IPS-18a (cell line): ENCODE data around the gene NEU2.

Experiments used
- H3K27ac ChIP-seq: one replicate; pipeline ENCODE4 v1.5.1; 2013; ENCODE audit warnings: low read length
- H3K27me3 ChIP-seq: one replicate; pipeline ENCODE4 v1.6.1; 2013; ENCODE audit warnings: mild to moderate bottlenecking, low read length; ENCODE audit not compliant: control insufficient read depth, insufficient read depth
- H3K36me3 ChIP-seq: one replicate; pipeline ENCODE4 v1.6.1; 2013; ENCODE audit warnings: low read depth, low read length; ENCODE audit not compliant: control insufficient read depth
- H3K4me1 ChIP-seq: one replicate; pipeline ENCODE4 v1.6.1; 2013; ENCODE audit warnings: low read depth, low read length; ENCODE audit not compliant: control insufficient read depth
- H3K4me3 ChIP-seq: one replicate; pipeline ENCODE4 v1.5.1; 2013; ENCODE audit warnings: low read length
- H3K9ac ChIP-seq: one replicate; pipeline ENCODE4 v1.6.1; 2013; ENCODE audit warnings: mild to moderate bottlenecking, low read length, moderate library complexity
- H3K9me3 ChIP-seq: one replicate; pipeline ENCODE4 v1.6.1; 2013; ENCODE audit warnings: low read depth, low read length; ENCODE audit not compliant: control insufficient read depth

NEU2 gene

GRCh38 chr2:233075141-233075965, 42.9 kb downstream of the NEU2 start:
- no peak overlapping the region for H3K9ac ChIP-seq
- no peaks in the 10 kb centered on the region for H3K27me3 ChIP-seq
- no peak overlapping the region for H3K4me3 ChIP-seq
- H3K4me1 ChIP-seq, result peaks cover 11% of the 10 kb centered on the region
- no peak overlapping the region for H3K27ac ChIP-seq
- no peaks in the 10 kb centered on the region for H3K36me3 ChIP-seq
- H3K9me3 ChIP-seq, result no peaks in the 10 kb centered on the region

GRCh38 chr2:233075966-233076339, 43.5 kb downstream of the NEU2 start:
- peaks cover 11% of the 10 kb centered on the region for H3K4me1 ChIP-seq
- no peaks in the 10 kb centered on the region for H3K36me3 ChIP-seq
- no peak overlapping the region for H3K4me3 ChIP-seq
- no peak overlapping the region for H3K27ac ChIP-seq
- H3K9ac ChIP-seq, result no peak overlapping the region
- H3K9me3 ChIP-seq, result no peaks in the 10 kb centered on the region
- no peaks in the 10 kb centered on the region for H3K27me3 ChIP-seq

- Histone ChIP-seq H3K27ac (no peak overlapping the region), H3K4me1 (peaks cover 11% of the 10 kb centered on the region), H3K9ac (no peak overlapping the region), H3K9me3 (no peaks in the 10 kb centered on the region), H3K36me3 (no peaks in the 10 kb centered on the region), H3K27me3 (no peaks in the 10 kb centered on the region), H3K4me3 (no peak overlapping the region)
These were observed 44.3 kb downstream of the NEU2 start for GRCh38 chr2:233076749-233077148.

- Histone ChIP-seq H3K27ac (no peak overlapping the region), H3K4me1 (peaks cover 11% of the 10 kb centered on the region), H3K27me3 (no peaks in the 10 kb centered on the region), H3K4me3 (no peak overlapping the region), H3K9me3 (no peaks in the 10 kb centered on the region), H3K9ac (no peak overlapping the region), H3K36me3 (no peaks in the 10 kb centered on the region)
These were observed 47.0 kb downstream of the NEU2 start for GRCh38 chr2:233079473-233079877.

- no peaks in the 10 kb centered on the region for H3K9me3 ChIP-seq
- no peak overlapping the region for H3K27ac ChIP-seq
- H3K4me1 ChIP-seq, result peaks cover 11% of the 10 kb centered on the region
- no peaks in the 10 kb centered on the region for H3K27me3 ChIP-seq
- H3K4me3 ChIP-seq, result no peak overlapping the region
- H3K9ac ChIP-seq, result no peak overlapping the region
- H3K36me3 ChIP-seq, result no peaks in the 10 kb centered on the region
These were observed 47.7 kb downstream of the NEU2 start for GRCh38 chr2:233079953-233080835.

- Histone ChIP-seq H3K4me3 (no peak overlapping the region), H3K4me1 (peaks cover 5% of the 10 kb centered on the region), H3K9me3 (no peaks in the 10 kb centered on the region), H3K27ac (no peak overlapping the region), H3K27me3 (no peaks in the 10 kb centered on the region), H3K9ac (no peak overlapping the region), H3K36me3 (no peaks in the 10 kb centered on the region)
These were observed 48.4 kb downstream of the NEU2 start for GRCh38 chr2:233080836-233081229.

- peaks cover under 1% of the 10 kb centered on the region for H3K4me1 ChIP-seq
- no peak overlapping the region for H3K9ac ChIP-seq
- no peak overlapping the region for H3K4me3 ChIP-seq
- H3K27ac ChIP-seq, result no peak overlapping the region
- H3K9me3 ChIP-seq, result no peaks in the 10 kb centered on the region
- H3K27me3 ChIP-seq, result no peaks in the 10 kb centered on the region
- no peaks in the 10 kb centered on the region for H3K36me3 ChIP-seq
These were observed 48.8 kb downstream of the NEU2 start for GRCh38 chr2:233081232-233081730.

- Histone ChIP-seq H3K9ac (no peak overlapping the region), H3K4me3 (no peak overlapping the region), H3K27me3 (no peaks in the 10 kb centered on the region), H3K36me3 (no peaks in the 10 kb centered on the region), H3K9me3 (no peaks in the 10 kb centered on the region), H3K27ac (no peak overlapping the region), H3K4me1 (no peaks in the 10 kb centered on the region)
These were observed 49.3 kb downstream of the NEU2 start for GRCh38 chr2:233081731-233082221.

GRCh38 chr2:233082222-233082930, 49.9 kb downstream of the NEU2 start:
- Histone ChIP-seq H3K9me3 (no peaks in the 10 kb centered on the region), H3K4me3 (no peak overlapping the region), H3K27ac (no peak overlapping the region), H3K27me3 (no peaks in the 10 kb centered on the region), H3K36me3 (no peaks in the 10 kb centered on the region), H3K9ac (no peak overlapping the region), H3K4me1 (no peaks in the 10 kb centered on the region)

- H3K27ac ChIP-seq, result no peak overlapping the region
- H3K9me3 ChIP-seq, result no peaks in the 10 kb centered on the region
- H3K4me1 ChIP-seq, result no peaks in the 10 kb centered on the region
- no peak overlapping the region for H3K4me3 ChIP-seq
- no peak overlapping the region for H3K9ac ChIP-seq
- H3K27me3 ChIP-seq, result no peaks in the 10 kb centered on the region
- no peaks in the 10 kb centered on the region for H3K36me3 ChIP-seq
These were observed 50.7 kb downstream of the NEU2 start for GRCh38 chr2:233082931-233083755.
